ENCODE measurements around the gene NPDC1.

DNA sequence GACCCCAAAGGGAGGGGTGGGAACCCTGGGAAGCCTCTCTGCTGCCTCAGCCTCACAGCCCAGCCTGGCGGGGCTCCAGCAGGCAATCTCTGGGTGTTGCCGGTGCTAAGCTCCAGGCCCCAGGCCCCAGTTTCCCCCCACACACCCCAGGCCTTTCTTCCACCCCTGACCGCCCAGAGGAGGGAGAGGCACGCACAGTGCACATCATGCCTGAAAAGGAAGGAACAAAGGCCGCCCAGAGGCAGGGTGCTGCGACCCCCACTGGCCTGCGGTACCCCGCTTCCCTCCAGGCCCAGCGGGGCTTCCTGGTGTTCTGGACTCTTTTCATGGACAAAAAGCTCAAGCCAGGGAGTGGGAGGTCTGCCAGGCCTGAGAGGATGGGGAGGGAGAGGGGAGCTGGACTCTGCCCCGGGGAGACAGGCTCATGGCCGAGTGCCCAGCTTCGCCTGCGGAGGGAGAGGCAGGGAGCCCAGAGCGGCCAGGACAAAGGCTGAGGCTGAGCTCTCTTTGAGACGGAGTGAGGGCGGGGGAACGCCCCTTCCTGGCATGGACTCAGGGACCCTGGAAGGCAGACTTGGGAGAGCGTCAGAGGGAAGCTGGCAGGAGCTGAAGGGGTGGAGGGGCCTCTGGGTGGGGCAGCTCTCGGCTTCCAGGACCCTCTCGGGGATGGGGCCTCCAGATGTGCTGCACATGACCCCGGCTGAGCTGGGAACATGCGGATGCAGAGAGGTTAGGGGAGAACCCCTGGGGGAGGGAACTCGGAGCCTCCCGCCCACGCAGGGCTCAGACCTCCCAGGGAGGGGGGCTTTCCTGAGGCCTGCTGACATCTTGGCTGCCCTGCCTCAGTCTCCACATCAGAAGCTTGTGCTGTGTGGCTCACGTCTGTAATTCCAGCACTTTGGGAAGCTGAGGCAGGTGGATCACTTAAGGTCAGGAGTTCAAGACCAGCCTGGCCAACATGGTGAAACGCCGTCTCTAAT is 9.7 kb upstream of the NPDC1 start:
- no peak for TF ChIP-seq EZH2 (IDR thresholded peaks at IDR 0.05; ENCODE audit: low read depth)
- TF ChIP-seq, protein P1, sequence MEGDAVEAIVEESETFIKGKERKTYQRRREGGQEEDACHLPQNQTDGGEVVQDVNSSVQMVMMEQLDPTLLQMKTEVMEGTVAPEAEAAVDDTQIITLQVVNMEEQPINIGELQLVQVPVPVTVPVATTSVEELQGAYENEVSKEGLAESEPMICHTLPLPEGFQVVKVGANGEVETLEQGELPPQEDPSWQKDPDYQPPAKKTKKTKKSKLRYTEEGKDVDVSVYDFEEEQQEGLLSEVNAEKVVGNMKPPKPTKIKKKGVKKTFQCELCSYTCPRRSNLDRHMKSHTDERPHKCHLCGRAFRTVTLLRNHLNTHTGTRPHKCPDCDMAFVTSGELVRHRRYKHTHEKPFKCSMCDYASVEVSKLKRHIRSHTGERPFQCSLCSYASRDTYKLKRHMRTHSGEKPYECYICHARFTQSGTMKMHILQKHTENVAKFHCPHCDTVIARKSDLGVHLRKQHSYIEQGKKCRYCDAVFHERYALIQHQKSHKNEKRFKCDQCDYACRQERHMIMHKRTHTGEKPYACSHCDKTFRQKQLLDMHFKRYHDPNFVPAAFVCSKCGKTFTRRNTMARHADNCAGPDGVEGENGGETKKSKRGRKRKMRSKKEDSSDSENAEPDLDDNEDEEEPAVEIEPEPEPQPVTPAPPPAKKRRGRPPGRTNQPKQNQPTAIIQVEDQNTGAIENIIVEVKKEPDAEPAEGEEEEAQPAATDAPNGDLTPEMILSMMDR (conservative IDR thresholded peaks at IDR 0.05) = no peak
